NOMO-1 treated with DMSO at 0.1 percent for 48 hours (cell line): Measurements from ENCODE around the gene TANC1.
"Not testable (repeated sequence)": the region's sequence is repeated elsewhere in the genome, so short reads cannot be mapped to it uniquely, and the experiment has no call there.

Source experiments
- DNase-seq: peaks from one replicate; lab custom pipeline; 2025; ENCODE audit not compliant: unreplicated experiment; lab: John Stamatoyannopoulos, UW

The TANC1 gene

GRCh38 chr2:159022019-159022418, 53.6 kb downstream of the TANC1 start:
- no peak for DNase-seq

DNA sequence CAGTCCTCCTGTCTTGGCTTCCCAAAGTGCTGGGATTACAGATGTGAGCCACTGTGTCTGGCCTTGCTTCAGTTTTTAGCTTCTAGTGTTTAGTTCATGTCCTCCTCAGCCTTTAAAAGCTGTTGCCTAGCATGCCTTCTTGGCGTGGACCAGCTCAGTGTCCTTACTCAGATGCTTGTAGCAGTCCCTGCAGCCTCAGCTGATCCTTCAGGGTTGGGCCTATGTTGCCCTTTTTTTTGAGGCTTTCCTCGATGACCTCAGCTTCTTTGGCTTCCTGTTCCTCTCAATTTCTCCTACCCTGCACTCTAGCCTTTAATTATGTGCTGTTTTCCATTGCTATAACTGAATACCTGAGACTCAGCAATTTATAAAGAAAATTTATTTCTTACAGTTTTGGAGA, 57.7 kb downstream of the TANC1 start:
- DNase-seq: no peak

DNA sequence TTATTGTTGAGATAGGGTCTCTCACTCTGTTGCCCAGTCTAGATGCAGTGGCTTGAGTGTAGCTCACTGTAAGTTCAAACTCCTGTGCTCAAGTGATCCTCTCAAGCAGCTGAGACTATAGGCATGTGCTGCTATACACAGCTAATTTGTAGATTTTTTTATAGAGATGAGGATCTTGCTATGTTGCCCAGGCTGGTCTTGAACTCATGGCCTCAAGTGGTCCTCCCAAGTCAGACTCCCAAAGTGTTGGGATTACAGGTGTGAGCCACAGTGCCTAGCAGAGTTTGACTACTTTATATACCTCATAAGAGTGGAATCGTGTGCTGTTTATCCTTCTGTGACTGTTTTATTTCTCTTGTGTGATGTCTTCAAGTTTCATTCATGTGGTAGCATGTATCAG, 60.3 kb downstream of the TANC1 start:
- DNase-seq: no peak

DNA sequence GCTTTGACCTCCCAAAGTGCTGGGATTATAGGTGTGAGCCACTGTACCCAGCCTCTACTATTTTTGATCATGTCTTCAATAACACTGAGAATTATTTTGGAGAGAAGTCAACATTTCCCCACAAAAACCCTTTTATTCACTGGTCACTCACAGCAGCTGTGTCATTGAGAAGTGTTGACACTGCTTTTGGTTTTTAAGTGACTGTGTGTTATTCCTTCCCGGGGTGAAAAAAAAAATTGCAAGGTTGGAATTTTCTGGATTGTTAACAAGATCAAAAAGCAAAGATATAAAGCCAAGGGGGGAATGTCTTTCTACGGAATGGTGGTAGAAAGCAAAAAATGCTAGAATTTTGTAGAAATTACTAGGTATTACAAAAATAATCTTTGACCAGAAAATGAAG, 61.5 kb downstream of the TANC1 start:
- no peak for DNase-seq

DNA sequence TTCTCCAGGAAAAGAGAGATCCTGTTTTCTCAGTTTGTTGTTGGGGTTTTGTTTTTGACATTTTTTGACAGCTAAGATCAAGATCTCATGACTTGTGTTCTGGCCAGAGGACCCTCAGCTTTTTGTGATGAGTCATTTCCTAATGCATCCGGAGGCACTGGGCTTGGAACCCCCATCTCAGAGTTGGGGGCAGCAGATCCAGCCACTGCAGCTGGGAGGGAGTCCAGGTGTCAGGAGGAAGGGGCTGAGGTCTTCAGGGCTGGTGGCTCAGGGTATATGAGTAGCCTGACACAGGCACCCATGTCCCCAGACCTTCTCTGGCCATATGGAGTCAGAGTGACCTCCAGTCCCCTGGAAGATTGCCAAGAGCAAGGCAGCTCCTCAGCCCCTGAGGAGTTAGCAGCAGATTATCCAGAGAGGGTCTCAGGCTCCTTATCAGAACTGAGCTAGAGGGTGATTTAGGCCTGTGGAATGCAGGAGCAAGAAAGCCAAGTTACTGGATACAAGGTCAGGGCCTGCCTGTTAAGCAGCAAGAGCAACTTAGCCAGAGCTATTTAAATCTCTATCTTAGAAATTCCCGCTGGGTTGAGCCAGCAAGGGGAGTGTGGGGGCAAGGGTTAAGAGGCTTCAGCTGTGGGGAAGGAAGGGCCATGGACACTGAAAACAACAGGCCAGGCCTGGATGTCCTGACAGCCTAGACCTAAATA, 62.4 kb downstream of the TANC1 start:
- no peak for DNase-seq

- no peak for DNase-seq
Observed at GRCh38 chr2:159032146-159032545, 63.7 kb downstream of the TANC1 start.

- no peak for DNase-seq
Observed at GRCh38 chr2:159032580-159032979, 64.1 kb downstream of the TANC1 start.

DNA sequence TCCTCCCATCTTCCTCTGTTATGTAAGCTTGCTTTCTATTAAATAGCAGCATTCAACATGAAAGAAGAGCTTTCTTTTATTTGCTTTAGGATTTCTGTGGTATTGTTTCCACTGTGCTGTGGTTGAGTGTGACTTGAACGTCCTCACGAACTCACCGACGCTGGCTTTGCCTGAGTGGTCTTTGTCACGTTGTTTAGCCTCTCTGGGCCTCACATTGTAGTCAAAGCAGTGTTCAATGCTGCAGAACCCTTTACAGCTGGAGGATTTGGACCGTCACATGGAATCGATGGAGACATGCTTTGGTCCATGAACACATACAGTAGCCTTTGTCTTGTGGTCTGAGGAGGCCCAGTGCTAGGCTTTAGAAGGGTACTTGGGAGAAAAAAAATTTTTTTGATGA, 66.3 kb downstream of the TANC1 start:
- no peak for DNase-seq

DNA sequence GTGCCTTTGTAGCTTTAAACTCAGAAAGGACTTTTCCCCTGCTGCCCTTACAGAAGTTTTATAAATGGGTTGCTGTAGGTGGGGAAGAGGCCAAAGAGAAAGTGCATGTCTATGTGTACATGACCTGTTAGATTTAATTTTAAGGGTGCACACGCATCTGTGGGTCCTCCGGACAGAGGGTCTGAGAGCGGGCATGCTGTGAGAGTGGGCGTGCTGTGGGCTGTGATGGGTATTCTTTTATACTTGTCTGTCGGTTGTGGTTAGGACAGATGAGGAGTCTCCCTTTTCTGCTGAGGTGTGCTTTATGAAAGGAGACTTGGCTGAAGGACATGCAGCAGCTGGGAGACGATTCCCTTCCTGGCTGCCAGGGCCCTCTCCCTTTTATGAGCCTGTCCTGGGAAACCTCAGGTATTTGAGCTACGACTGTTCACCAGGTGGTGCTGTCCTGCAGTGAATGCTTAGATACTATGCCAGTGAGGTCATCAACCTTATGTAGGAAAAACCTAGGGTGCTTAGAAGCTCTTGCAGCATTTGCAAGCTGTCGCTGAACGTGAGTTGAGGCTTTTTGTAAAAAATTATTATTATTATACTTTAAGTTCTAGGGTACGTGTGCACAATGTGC, 67.5 kb downstream of the TANC1 start:
- DNase-seq: peak; percentile 2

DNA sequence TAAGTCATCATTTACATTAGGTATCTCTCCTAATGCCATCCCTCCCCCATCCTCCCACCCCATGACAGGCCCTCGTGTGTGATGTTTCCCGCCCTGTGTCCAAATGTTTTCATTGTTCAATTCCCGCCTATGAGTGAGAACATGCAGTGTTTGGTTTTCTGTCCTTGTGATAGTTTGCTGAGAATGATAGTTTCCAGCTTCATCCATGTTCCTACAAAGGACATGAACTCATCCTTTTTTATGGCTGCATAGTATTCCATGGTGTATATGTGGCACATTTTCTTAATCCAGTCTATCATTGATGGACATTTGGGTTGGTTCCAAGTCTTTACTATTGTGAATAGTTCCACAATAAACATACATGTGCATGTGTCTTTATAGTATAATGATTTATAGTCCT, 68.0 kb downstream of the TANC1 start:
- not testable (repeated sequence) for DNase-seq

GRCh38 chr2:159041328-159041727, 72.9 kb downstream of the TANC1 start:
- not testable (repeated sequence) for DNase-seq

DNA sequence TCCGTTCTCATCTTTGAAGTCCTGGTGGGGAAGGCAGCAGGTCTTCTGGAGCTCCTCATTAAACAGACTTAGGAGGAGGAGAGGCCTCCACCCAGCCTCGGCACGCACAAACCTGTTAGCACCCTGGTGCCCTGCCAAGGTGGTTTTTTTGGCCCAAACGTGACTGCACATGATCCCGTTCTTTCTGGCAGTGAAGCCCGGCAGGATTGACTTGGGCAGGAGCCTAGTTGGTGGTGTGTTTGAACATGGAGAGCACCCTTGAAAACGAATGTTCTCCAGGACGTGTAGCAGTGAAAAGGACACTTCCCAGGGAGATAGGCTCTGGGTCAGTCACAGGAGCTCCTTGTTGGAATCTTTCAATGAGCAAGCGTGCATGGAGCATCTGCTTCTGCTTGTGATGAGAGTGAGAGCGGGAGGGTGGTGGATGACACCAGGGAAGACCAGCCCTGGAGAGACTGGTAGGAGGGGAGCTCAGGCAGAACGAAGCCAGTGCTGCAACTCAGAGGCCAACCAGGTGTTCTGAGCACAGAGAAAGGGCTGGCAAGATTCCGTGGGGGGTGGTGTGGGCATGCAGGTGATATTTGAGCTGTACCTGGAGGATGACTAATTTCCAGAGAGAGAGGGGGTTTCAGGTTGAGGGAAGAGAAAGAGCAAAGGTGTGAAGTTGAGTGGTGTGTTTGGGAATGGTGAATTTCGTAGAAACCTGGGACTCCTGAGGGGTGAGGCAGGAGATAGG, 73.8 kb downstream of the TANC1 start:
- DNase-seq: no peak

GRCh38 chr2:159043710-159044109, 75.3 kb downstream of the TANC1 start:
- no peak for DNase-seq

DNA sequence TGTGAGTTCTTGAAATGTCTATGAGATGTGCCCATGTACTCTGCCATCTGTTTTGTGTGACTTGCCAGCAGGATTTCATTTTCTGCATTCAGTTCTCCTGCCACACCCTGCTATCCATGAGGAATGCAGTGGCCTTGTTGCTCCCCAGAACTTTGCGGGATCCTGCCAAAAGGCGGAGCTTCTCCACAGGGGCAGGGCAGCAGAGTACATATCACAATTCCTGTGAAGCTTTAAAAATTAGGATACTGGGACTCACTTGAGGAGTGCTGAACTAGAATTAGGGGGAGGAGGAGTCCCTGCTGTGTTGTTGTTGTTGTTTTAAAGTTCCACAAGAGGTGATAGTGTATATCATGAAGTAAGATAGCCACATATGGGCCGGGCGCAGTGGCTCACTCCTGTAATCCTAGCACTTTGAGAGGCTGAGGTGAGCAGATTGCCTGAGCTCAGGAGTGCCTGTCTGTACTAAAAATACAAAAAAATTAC, 76.4 kb downstream of the TANC1 start:
- DNase-seq: no peak

- DNase-seq: no peak
Observed at GRCh38 chr2:159045545-159046454, 77.4 kb downstream of the TANC1 start.

DNA sequence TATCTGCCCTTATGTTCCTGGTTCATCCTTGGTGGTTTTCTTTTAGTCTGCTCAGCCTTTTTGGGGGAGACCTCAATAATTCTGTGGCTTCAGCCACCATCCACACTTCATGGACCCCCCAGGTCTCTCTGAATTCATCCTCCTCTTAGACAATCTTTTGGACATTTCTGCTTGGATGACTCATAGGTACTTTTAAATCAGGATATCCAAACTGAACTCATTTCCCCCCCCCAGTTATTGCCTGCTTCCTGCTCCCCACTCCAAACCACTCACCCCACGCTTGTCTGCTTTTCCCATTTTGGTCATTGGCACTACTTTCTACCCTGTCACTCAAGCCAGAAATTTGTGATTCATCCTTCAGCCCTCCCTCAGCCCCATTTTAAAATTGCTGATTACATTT, 78.5 kb downstream of the TANC1 start:
- no peak for DNase-seq

- DNase-seq: no peak
Observed at GRCh38 chr2:159050426-159050825, 82.0 kb downstream of the TANC1 start.

- DNase-seq: no peak
Observed at GRCh38 chr2:159051133-159051532, 82.7 kb downstream of the TANC1 start.

DNA sequence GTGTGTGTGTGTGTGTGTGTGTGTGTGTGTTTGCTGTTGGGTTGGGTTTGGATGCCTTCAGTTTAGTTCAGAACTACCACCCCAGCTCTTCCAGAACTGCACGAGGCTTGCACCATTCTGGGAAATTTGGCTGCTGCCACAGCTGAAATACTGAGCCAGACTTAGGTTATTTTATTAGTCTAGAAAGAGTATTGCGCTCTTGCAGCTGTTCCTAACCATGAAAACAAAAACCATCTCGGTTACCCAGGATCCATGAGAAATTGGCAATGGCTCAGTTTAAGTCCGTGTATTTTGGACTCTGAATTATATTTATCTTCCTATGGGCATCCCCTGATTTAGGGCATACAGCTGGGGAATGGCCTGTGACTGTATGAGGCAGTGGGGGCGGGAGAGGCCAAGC, 83.2 kb downstream of the TANC1 start:
- no peak for DNase-seq

- no peak for DNase-seq
Observed at GRCh38 chr2:159052157-159052601, 83.7 kb downstream of the TANC1 start.
